Fibroblast of skin of right biceps (primary cell): Measurements from ENCODE around the gene CACTIN.
"Not testable (repeated sequence)": the region's sequence is repeated elsewhere in the genome, so short reads cannot be mapped to it uniquely, and the experiment has no call there.

Experiments used
- DNase-seq: peaks from one replicate; pipeline ENCODE4 v3.0.0-alpha.2; 2013

Gene CACTIN

GRCh38 chr19:3585301-3586126, 41.1 kb downstream of the CACTIN start, which contains the start of gene GIPC3:
TSS of gene GIPC3 (plus strand) at chr19:3585478. CDS start at chr19:3585598, 120 bp downstream.
- DNase-seq: no peak

DNA sequence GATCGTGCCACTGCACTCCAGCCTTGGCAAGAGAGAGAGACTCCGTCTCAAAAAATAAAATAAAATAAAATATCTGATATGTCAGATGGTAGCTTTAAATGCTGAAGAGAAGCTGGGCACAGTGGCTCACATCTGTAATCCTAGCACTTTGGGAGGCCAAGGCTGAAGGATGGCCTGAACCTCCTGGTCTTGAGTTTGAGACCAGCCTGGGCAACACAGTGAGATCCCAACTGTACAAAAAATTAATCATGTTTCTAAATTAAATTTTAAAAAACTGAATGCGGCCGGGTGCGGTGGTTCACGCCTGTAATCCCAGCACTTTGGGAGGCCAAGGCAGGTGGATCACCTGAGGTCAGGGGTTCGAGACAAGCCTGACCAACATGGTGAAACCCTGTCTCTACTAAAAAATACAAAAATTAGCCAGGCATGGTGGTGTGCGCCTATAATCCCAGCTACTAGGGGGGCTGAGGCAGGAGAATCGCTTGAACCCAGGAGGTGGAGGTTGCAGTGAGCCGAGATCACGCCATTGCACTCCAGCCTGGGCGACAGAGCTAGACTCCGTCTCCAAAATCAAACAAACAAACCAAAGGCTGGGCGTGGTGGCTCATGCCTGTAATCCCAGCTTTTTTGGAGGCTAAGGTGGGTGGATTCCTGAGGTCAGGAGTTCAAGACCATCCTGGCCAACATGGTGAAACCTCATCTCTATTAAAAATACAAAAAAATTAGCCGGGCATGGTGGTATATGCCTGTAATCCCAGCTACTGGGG, 42.4 kb downstream of the CACTIN start:
- not testable (repeated sequence) for DNase-seq

GRCh38 chr19:3581792-3582191, 44.8 kb downstream of the CACTIN start:
- not testable (repeated sequence) for DNase-seq

DNA sequence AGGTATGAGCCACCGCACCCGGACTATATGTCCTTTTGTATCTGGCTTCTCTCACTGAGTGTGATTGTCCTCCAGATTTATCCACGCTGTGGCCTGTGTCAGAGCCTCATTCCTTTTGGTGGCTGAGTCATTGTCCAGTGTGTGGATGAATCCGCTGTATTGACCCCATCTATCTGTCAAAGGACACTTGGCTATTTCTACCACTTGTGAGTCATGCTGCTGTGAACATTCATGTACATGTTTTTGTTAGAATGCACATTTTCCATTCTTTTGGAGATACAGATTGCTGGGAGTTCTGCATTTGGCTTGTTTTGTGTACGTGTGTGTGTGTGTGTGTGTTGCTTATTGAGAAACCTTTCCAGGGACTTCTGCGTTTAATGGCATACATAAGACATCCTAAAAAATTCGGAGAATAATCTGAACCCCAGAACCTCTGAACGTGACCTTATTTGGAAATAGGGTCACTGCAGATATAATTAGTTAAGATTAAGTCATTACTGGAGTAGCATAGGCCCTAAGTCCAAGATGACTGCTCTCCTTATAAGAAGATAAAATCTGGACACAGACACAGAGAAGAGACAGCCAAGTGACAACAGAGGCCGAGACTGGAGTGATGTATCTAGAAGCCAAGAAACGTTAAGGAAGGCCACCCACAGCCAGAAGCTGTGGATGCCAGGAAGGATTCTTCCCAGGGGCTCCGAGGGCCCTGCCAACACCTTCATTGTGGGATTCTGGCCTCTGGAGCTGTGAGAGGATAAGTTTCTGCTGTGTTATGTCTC, 46.2 kb downstream of the CACTIN start:
- DNase-seq: peak; percentile 89

DNA sequence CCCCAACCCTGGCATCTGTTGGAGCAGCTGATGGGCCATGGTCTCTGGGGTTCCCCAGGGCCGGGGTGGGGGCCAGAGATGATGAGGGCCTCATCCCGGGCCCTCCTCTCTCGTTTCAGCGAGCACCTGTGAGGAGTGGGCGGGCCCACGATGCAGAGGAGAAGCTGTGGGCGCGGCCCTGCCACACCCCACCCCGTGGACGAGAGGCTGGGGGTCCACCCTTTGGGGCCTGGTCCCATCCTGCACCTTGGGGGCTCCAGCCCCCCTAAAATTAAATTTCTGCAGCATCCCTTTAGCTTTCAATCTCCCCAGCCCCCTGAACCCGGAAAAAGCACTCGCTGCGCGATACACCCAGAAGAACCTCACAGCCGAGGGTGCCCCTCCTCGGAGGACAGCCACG, 48.2 kb downstream of the CACTIN start:
- no peak for DNase-seq

- DNase-seq: no peak
Observed at GRCh38 chr19:3577723-3578344, 48.8 kb downstream of the CACTIN start.

- peak; percentile 79 for DNase-seq
Observed at GRCh38 chr19:3576696-3577443, 49.7 kb downstream of the CACTIN start.

- DNase-seq: no peak
Observed at GRCh38 chr19:3575949-3576673, 50.5 kb downstream of the CACTIN start.

DNA sequence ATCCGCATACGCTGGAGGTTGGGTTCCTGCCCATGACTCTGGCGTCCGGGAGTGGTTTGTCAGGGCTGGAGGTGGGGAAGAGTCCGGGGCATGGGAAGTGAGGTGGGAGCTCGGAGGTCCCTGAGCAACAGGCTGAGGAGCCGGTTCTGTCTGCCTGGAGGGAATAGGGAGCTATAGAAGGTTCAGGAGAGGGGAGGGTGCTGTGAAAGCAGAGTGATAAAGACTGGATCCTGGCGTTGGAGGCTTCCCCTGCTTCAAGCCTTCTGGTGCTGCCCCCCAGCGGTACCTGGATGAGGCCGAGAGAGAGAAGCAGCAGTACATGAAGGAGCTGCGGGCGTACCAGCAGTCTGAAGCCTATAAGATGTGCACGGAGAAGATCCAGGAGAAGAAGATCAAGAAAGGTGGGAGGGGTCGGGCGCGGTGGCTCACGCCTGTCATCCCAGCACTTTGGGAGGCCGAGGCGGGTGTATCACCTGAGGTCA, 51.3 kb downstream of the CACTIN start:
- peak; percentile 31 for DNase-seq

- peak; percentile 93 for DNase-seq
Observed at GRCh38 chr19:3573858-3574637, 52.5 kb downstream of the CACTIN start.

GRCh38 chr19:3573162-3573857, 53.3 kb downstream of the CACTIN start:
- DNase-seq: no peak

- DNase-seq: no peak
Observed at GRCh38 chr19:3572855-3573161, 53.8 kb downstream of the CACTIN start, which contains the start of gene HMG20B. TSS of gene HMG20B (plus strand) at chr19:3572944. CDS start at chr19:3573310, 366 bp downstream.

DNA sequence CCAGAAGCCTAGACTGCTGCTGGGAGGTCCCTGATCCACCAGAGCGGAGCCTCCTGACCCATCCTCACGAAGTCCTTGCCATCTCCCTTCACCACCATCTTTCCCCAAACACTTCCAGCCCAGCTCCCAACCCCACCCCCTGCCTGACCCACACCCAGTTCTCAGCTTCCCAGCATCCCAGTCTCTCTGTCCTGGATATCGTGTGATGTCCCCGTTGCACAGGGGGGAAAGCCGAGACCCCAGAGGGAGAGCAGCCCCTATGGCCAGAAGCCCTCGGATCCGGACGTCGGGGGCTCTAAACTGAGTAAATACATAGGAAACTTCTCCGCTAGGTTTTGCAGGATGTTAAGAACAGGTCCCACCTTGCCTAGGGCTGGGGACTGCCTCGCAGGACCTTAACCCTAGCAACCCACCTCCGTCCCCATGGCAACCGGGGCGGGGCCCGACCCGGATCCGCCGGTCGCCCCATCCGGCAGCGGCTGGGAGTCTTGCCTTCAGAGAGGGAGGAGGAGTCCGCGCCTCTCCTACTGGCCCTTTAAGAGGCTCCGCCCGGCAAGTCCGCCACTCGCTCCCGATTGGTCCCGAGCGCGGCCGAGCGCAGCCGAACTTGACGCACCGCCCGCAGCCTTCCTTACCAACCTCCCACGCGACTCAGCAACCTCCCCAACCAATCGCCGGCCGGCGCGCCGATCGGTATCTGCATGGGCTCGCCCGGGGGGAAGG, 54.3 kb downstream of the CACTIN start:
- DNase-seq: peak; percentile 100

DNA sequence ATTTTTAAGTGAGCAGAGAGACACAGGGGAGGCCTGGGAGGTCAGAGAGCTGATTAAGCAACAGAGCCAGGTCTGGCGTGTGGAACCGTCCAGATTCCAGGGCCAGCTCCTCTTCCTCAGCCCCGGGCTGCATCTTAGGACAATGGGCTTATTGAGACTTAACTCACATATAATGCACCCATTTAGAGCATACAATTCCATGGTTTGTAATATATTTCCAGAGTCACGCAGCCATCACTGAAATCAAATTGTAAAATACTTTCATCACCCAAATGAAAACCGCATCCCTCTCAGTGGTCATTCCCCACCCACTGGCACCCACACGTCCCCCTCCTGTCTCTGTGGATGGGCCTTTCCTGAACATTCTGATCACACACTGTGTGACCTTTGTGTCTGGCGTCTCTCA, 56.0 kb downstream of the CACTIN start:
- no peak for DNase-seq

DNA sequence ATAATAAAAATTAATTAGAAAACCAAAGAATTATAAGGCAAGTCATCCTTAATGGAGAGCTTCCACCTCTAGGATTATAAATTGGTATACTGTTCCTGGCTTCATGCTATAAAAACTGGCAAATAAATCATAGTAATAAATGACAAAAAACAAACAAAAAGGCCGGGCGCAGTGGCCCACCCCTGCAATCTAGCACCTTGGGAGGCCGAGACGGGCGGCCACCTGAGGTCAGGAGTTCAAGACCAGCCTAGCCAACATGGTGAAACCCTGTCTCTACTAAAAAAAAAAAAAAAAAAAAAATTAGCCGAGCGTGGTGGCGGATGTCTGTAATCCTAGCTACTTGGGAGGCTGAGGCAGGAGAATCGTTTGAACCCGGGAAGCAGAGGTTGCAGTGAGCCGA, 56.5 kb downstream of the CACTIN start:
- not testable (repeated sequence) for DNase-seq

GRCh38 chr19:3565139-3565538, 61.5 kb downstream of the CACTIN start:
- no peak for DNase-seq

GRCh38 chr19:3563709-3564524, 62.7 kb downstream of the CACTIN start:
- DNase-seq: no peak
